ENCODE results near the gene FAM209B.
"Not testable (repeated sequence)": the region's sequence is repeated elsewhere in the genome, so short reads cannot be mapped to it uniquely, and the experiment has no call there.

The FAM209B gene

GRCh38 chr20:56516631-56517030 is 16.4 kb upstream of the FAM209B start:
- H3K36me3 ChIP-seq (ENCODE audit: control insufficient read depth, insufficient read depth, low read length) = peaks cover 35% of the 10 kb centered on the region
- H3K27ac ChIP-seq (ENCODE audit: insufficient read depth, low read depth, low read length, poor library complexity, severe bottlenecking) = no peak overlapping the region
- H3K4me3 ChIP-seq (ENCODE audit: insufficient read depth, low read depth, low read length) = no peak overlapping the region
- no peaks in the 10 kb centered on the region for H3K4me1 ChIP-seq (ENCODE audit: control insufficient read depth, insufficient read depth, low read length)
- 93 to 97% methylated on average over 5 of the region's 5 CpGs for WGBS, 2 experiments
- peaks cover 2% of the 10 kb centered on the region for H3K9me3 ChIP-seq (ENCODE audit: control insufficient read depth, low read length)
- H3K27me3 ChIP-seq (ENCODE audit: control insufficient read depth, insufficient read depth, low read length, poor library complexity, severe bottlenecking) = no peaks in the 10 kb centered on the region

- Histone ChIP-seq H3K4me3 (ENCODE audit: insufficient read depth, low read depth, low read length) (no peak overlapping the region), H3K9me3 (ENCODE audit: control insufficient read depth, low read length) (peaks cover 2% of the 10 kb centered on the region), H3K36me3 (ENCODE audit: control insufficient read depth, insufficient read depth, low read length) (peaks cover 35% of the 10 kb centered on the region), H3K4me1 (ENCODE audit: control insufficient read depth, insufficient read depth, low read length) (no peaks in the 10 kb centered on the region), H3K27me3 (ENCODE audit: control insufficient read depth, insufficient read depth, low read length, poor library complexity, severe bottlenecking) (no peaks in the 10 kb centered on the region), H3K27ac (ENCODE audit: insufficient read depth, low read depth, low read length, poor library complexity, severe bottlenecking) (no peak overlapping the region)
- WGBS, 2 experiments = 95 to 96% methylated on average over 7 of the region's 7 CpGs
Measured at GRCh38 chr20:56517211-56517610, 15.8 kb upstream of the FAM209B start.

GRCh38 chr20:56517641-56518040 is 15.4 kb upstream of the FAM209B start:
- no peak overlapping the region for H3K27ac ChIP-seq (ENCODE audit: insufficient read depth, low read depth, low read length, poor library complexity, severe bottlenecking)
- peaks cover 35% of the 10 kb centered on the region for H3K36me3 ChIP-seq (ENCODE audit: control insufficient read depth, insufficient read depth, low read length)
- H3K9me3 ChIP-seq (ENCODE audit: control insufficient read depth, low read length) = peaks cover 2% of the 10 kb centered on the region
- H3K4me3 ChIP-seq (ENCODE audit: insufficient read depth, low read depth, low read length) = no peak overlapping the region
- H3K4me1 ChIP-seq (ENCODE audit: control insufficient read depth, insufficient read depth, low read length) = no peaks in the 10 kb centered on the region
- H3K27me3 ChIP-seq (ENCODE audit: control insufficient read depth, insufficient read depth, low read length, poor library complexity, severe bottlenecking) = no peaks in the 10 kb centered on the region
- 92 to 94% methylated on average over 8 of the region's 8 CpGs for WGBS, 2 experiments

GRCh38 chr20:56518126-56518525 is 14.9 kb upstream of the FAM209B start:
- Histone ChIP-seq H3K27ac (ENCODE audit: insufficient read depth, low read depth, low read length, poor library complexity, severe bottlenecking) (no peak overlapping the region), H3K9me3 (ENCODE audit: control insufficient read depth, low read length) (peaks cover 2% of the 10 kb centered on the region), H3K4me1 (ENCODE audit: control insufficient read depth, insufficient read depth, low read length) (no peaks in the 10 kb centered on the region), H3K36me3 (ENCODE audit: control insufficient read depth, insufficient read depth, low read length) (peaks cover 35% of the 10 kb centered on the region), H3K4me3 (ENCODE audit: insufficient read depth, low read depth, low read length) (no peak overlapping the region), H3K27me3 (ENCODE audit: control insufficient read depth, insufficient read depth, low read length, poor library complexity, severe bottlenecking) (no peaks in the 10 kb centered on the region)
- 95% methylated on average over 14 of the region's 14 CpGs for WGBS, 2 experiments

GRCh38 chr20:56518721-56519398 is 14.2 kb upstream of the FAM209B start:
- H3K27me3 ChIP-seq (ENCODE audit: control insufficient read depth, insufficient read depth, low read length, poor library complexity, severe bottlenecking) = no peaks in the 10 kb centered on the region
- H3K27ac ChIP-seq (ENCODE audit: insufficient read depth, low read depth, low read length, poor library complexity, severe bottlenecking) = no peak overlapping the region
- no peak overlapping the region for H3K4me3 ChIP-seq (ENCODE audit: insufficient read depth, low read depth, low read length)
- 96 to 97% methylated on average over 10 of the region's 10 CpGs for whole genome bisulfite sequencing, 2 experiments
- peaks cover 2% of the 10 kb centered on the region for H3K9me3 ChIP-seq (ENCODE audit: control insufficient read depth, low read length)
- peaks cover 35% of the 10 kb centered on the region for H3K36me3 ChIP-seq (ENCODE audit: control insufficient read depth, insufficient read depth, low read length)
- H3K4me1 ChIP-seq (ENCODE audit: control insufficient read depth, insufficient read depth, low read length) = no peaks in the 10 kb centered on the region

- 94 to 96% methylated on average over 10 of the region's 10 CpGs for WGBS, 2 experiments
- Histone ChIP-seq H3K27ac (ENCODE audit: insufficient read depth, low read depth, low read length, poor library complexity, severe bottlenecking) (no peak overlapping the region), H3K27me3 (ENCODE audit: control insufficient read depth, insufficient read depth, low read length, poor library complexity, severe bottlenecking) (no peaks in the 10 kb centered on the region), H3K36me3 (ENCODE audit: control insufficient read depth, insufficient read depth, low read length) (peaks cover 35% of the 10 kb centered on the region), H3K4me1 (ENCODE audit: control insufficient read depth, insufficient read depth, low read length) (no peaks in the 10 kb centered on the region), H3K4me3 (ENCODE audit: insufficient read depth, low read depth, low read length) (no peak overlapping the region), H3K9me3 (ENCODE audit: control insufficient read depth, low read length) (peaks cover 2% of the 10 kb centered on the region)
Measured at GRCh38 chr20:56519551-56519950, 13.5 kb upstream of the FAM209B start.

GRCh38 chr20:56520180-56520579 is 12.9 kb upstream of the FAM209B start:
- H3K4me1 ChIP-seq (ENCODE audit: control insufficient read depth, insufficient read depth, low read length) = no peaks in the 10 kb centered on the region
- no peaks in the 10 kb centered on the region for H3K27me3 ChIP-seq (ENCODE audit: control insufficient read depth, insufficient read depth, low read length, poor library complexity, severe bottlenecking)
- WGBS, 2 experiments = 95 to 96% methylated on average over 9 to 10 of the region's 10 CpGs
- no peak overlapping the region for H3K27ac ChIP-seq (ENCODE audit: insufficient read depth, low read depth, low read length, poor library complexity, severe bottlenecking)
- peaks cover 35% of the 10 kb centered on the region for H3K36me3 ChIP-seq (ENCODE audit: control insufficient read depth, insufficient read depth, low read length)
- no peak overlapping the region for H3K4me3 ChIP-seq (ENCODE audit: insufficient read depth, low read depth, low read length)
- peaks cover 2% of the 10 kb centered on the region for H3K9me3 ChIP-seq (ENCODE audit: control insufficient read depth, low read length)

GRCh38 chr20:56520746-56521354 is 12.2 kb upstream of the FAM209B start:
- not testable (repeated sequence) for H3K4me3 ChIP-seq (ENCODE audit: insufficient read depth, low read depth, low read length); H3K4me1 ChIP-seq (ENCODE audit: control insufficient read depth, insufficient read depth, low read length); H3K27me3 ChIP-seq (ENCODE audit: control insufficient read depth, insufficient read depth, low read length, poor library complexity, severe bottlenecking); H3K9me3 ChIP-seq (ENCODE audit: control insufficient read depth, low read length); H3K27ac ChIP-seq (ENCODE audit: insufficient read depth, low read depth, low read length, poor library complexity, severe bottlenecking)
- 94% methylated on average over 13 of the region's 13 CpGs for WGBS, 2 experiments
- peaks cover 35% of the 10 kb centered on the region for H3K36me3 ChIP-seq (ENCODE audit: control insufficient read depth, insufficient read depth, low read length)

GRCh38 chr20:56522311-56522710 is 10.7 kb upstream of the FAM209B start:
- no peak overlapping the region for H3K4me3 ChIP-seq (ENCODE audit: insufficient read depth, low read depth, low read length)
- no peaks in the 10 kb centered on the region for H3K4me1 ChIP-seq (ENCODE audit: control insufficient read depth, insufficient read depth, low read length)
- H3K27ac ChIP-seq (ENCODE audit: insufficient read depth, low read depth, low read length, poor library complexity, severe bottlenecking) = no peak overlapping the region
- peaks cover 2% of the 10 kb centered on the region for H3K9me3 ChIP-seq (ENCODE audit: control insufficient read depth, low read length)
- WGBS, 2 experiments = 93 to 94% methylated on average over 6 of the region's 6 CpGs
- no peaks in the 10 kb centered on the region for H3K27me3 ChIP-seq (ENCODE audit: control insufficient read depth, insufficient read depth, low read length, poor library complexity, severe bottlenecking)
- H3K36me3 ChIP-seq (ENCODE audit: control insufficient read depth, insufficient read depth, low read length) = peaks cover 28% of the 10 kb centered on the region

- H3K27me3 ChIP-seq (ENCODE audit: control insufficient read depth, insufficient read depth, low read length, poor library complexity, severe bottlenecking); H3K9me3 ChIP-seq (ENCODE audit: control insufficient read depth, low read length); H3K27ac ChIP-seq (ENCODE audit: insufficient read depth, low read depth, low read length, poor library complexity, severe bottlenecking); H3K4me1 ChIP-seq (ENCODE audit: control insufficient read depth, insufficient read depth, low read length); H3K4me3 ChIP-seq (ENCODE audit: insufficient read depth, low read depth, low read length): not testable (repeated sequence)
- WGBS, 2 experiments = 92 to 94% methylated on average over 6 to 7 of the region's 7 CpGs
- peaks cover 16% of the 10 kb centered on the region for H3K36me3 ChIP-seq (ENCODE audit: control insufficient read depth, insufficient read depth, low read length)
Measured at GRCh38 chr20:56524444-56524843, 8.6 kb upstream of the FAM209B start, which contains the start of gene FAM209A. FAM209A (plus strand) TSS chr20:56524744; CDS start chr20:56524809, 65 bp downstream.
